Epithelial cell of proximal tubule (primary cell): ENCODE data around the gene ITGA11. TPM values are rescaled to one million over a fixed set of nuclear protein-coding genes. Genes with fewer than 3 reads are reported as not detected.

Source experiments
- DNase-seq: peaks from one replicate; pipeline ENCODE4 v3.0.0-alpha.2; 2011; ENCODE audit warnings: low read depth
- H3K4me3 ChIP-seq: 2 replicates; pipeline ENCODE4 v1.5.1; 2011; ENCODE audit warnings: low read depth, mild to moderate bottlenecking, low read length
- total RNA-seq: library from RNA; depleted of rRNA; stranded (reverse); fragments of >200 nt; gene quantifications from 2 replicates; pipeline ENCODE4 v1.2.3, GENCODE V29; 2015
- TF ChIP-seq, protein P1 (sequence below): conservative IDR thresholded peaks from 2 replicates; pipeline ENCODE4 v1.5.1; 2012; ENCODE audit warnings: low read depth, mild to moderate bottlenecking, low read length

ITGA11 gene
- total RNA-seq, 1 donor from 2014 or later: 1.6 TPM

DNA sequence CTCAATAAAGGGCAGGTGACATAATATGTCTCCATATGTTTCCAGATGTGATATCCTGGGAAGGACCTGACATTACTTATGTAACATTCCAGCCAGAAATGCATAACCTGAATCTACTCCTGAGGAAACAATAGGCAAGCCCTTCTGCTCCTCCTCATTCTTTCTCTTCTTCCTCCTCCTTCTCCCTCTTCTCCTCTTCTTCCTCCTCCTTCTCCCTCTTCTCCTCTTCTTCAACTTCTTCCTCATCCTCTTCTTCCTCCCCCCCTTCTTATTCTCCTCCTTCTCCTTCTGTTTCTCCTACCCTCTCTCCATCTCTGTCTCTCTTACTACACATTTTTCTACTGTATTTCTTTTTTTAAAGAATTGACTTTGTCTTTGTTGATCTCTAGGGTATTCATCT lies 43.5 kb upstream of the ITGA11 start:
- no peak for DNase-seq
- TF ChIP-seq, protein P1, sequence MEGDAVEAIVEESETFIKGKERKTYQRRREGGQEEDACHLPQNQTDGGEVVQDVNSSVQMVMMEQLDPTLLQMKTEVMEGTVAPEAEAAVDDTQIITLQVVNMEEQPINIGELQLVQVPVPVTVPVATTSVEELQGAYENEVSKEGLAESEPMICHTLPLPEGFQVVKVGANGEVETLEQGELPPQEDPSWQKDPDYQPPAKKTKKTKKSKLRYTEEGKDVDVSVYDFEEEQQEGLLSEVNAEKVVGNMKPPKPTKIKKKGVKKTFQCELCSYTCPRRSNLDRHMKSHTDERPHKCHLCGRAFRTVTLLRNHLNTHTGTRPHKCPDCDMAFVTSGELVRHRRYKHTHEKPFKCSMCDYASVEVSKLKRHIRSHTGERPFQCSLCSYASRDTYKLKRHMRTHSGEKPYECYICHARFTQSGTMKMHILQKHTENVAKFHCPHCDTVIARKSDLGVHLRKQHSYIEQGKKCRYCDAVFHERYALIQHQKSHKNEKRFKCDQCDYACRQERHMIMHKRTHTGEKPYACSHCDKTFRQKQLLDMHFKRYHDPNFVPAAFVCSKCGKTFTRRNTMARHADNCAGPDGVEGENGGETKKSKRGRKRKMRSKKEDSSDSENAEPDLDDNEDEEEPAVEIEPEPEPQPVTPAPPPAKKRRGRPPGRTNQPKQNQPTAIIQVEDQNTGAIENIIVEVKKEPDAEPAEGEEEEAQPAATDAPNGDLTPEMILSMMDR: no peak
- H3K4me3 ChIP-seq: no peak overlapping the region

DNA sequence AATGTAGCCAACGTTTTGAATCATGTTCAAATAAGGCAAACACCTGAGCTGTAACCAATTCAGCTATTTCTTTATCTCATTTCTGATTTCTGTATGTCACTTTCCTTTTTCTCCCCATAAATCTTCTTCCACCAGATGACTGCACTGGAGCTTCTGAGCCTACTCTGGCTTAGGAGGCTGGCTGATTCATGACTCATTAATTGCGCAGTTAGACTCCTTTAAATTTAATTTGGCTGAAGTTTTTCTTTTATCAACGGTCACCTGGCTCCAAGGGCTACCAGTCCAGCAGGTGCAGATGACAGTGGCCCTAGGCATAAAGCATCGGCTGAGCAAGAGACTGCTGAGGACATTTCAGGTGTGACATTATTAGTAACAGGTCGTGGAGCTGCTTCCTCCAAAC lies 39.6 kb upstream of the ITGA11 start:
- H3K4me3 ChIP-seq: no peak overlapping the region

DNA sequence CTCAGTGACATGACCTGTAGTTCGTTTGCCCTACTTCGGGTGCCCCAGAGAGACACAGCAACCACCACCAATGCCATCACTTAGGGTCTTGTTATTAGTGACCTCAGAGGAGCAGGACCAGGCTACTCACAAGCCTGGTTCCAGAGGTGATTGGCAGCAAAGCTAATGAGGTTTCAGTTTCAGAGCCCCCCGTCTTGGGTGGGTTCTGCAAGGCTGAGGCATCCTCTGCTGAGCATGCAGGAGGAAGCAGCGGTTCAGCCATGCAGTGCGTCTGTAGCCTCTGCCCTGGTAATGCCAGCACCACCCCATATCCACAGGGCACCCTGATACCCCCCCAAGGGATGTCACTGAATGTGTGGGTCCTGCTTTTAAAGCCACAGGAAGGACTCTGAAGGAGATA lies 39.0 kb upstream of the ITGA11 start:
- TF ChIP-seq, protein P1: no peak
- H3K4me3 ChIP-seq: no peak overlapping the region
- no peak for DNase-seq

More for the DNA sequence above, 39.6 kb upstream of the ITGA11 start:
- DNase-seq: no peak
- TF ChIP-seq, protein P1: no peak

DNA sequence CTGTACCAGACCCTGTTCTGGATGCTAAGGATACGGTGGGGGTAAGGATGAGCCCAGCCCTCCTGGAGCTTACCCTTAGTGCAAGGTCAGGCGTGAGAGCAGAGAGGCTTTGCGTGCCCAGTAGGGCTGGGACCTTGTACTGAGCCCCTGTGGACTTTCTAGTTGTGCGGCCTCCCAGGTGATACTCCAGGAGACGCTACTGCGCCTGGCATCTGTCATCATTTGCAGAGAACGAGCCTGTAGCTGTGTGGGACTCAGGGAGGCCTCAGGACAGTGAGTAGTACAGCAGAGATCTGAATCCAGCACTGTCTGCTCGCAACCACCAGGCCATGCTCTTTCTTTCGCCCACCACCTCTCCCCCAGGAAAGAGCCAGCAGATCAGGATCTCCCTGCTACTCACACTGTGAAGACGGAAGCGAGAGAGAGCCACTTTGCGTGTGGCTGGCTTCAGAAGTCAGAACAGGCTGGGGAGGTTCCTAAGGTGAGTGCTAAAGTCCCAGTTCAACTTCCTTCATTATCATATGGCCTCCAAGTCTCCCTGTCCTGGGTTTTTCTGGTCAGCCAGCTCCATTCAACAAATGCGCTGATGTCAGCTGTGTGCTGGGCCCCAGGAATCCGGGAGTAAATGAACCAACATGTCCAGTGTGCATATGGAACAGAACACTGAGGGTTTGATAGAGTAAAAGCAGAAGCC lies 38.2 kb upstream of the ITGA11 start:
- no peak overlapping the region for H3K4me3 ChIP-seq
- no peak for DNase-seq
- TF ChIP-seq, protein P1: no peak

DNA sequence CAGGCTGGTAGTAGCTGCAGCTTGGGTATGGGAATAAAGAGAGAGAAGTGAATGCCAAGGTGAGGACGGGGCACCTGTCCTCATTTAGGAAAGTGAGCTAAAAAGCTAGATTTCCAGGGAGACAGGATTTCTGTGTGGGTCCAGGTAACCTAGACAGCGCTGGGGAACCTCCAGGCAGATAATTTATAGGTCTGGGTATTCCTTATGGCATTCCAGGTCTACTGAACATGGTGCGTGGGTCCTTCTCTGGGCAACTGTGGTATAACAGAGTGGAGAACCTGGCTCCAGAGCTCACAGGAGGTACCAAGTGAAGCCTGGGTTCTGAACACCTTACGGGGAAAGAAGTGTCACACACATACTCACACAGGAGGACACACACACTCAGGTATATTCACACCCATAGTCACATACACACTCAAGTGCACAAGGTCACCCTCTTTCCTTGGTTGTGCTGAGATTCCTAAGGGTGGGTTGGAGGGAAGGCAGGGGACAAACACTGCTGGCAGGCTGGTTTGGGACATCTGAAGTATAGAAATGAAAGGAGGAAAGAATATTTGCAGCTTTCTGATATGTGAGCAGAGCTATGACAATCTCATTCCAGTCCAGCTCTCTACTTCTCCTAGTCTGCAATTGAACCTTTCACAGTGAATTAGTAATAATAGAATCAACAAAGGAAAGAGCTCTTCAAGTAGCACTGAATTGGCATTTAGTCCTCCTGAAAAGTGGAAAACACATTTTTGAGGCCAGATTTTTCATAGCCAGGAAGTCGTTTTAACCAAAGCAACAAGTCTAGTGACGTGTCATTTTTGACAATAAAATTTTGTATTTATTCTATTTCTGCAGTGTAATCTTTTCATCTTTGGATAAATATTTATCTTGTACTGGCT lies 37.4 kb upstream of the ITGA11 start:
- no peak for DNase-seq
- no peak overlapping the region for H3K4me3 ChIP-seq
- TF ChIP-seq, protein P1: no peak

DNA sequence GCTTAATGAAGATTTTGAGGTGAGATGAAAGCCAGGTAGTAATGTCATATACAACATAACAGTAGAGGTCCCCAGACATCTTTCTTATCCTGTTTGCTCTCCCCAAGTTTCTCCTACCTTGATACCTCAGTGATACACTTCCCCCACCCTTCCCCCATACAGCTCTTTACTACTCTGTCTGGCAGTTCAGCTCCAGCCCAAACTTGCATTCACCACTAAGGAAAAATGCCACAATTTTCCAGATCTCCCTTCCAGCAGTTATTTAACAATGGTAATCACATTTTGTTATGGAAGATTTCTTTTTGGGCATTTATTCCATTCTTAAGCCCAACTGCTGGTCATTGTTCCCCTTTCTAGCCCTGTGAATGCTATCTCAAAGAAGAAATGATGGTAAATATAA lies 34.9 kb upstream of the ITGA11 start:
- TF ChIP-seq, protein P1: no peak
- DNase-seq: no peak
- H3K4me3 ChIP-seq: no peak overlapping the region
